Lower leg skin (tissue), 4 donors: ENCODE data around the gene CHAMP1. TPM values are rescaled to one million over a fixed set of nuclear protein-coding genes. Genes with fewer than 3 reads are reported as not detected.

Source experiments
- DNase-seq, 2 donors: peaks; one replicate each; pipeline ENCODE4 v3.0.0-alpha.2; 2019; ENCODE audit warnings: low spot score in 2 of 2
- H3K4me3 ChIP-seq: fragments of 200-600 bp; sonication (generic); 2 replicates; pipeline ENCODE4 v1.5.1; 2017; ENCODE audit warnings: mild to moderate bottlenecking, low read depth; ENCODE audit not compliant: poor library complexity, severe bottlenecking
- CTCF ChIP-seq, 3 donors: fragments of 450-650 bp; IDR thresholded peaks; one replicate each; pipeline ENCODE4 v1.5.1; 2016; ENCODE audit warnings: antibody characterized with exemption in 3 of 3, mild to moderate bottlenecking in 3 of 3, moderate library complexity in 2 of 3
- POLR2A ChIP-seq, 2 donors: fragments of 450-650 bp; IDR thresholded peaks; one replicate each; pipeline ENCODE4 v1.6.1; 2016 to 2017; ENCODE audit warnings: antibody characterized with exemption in 2 of 2, mild to moderate bottlenecking in 1 of 2, moderate library complexity in 1 of 2
- WGBS, 2 donors: methylation state at CpG; one replicate each; pipeline ENCODE4 v1.1.5; 2018; 5-methylcytosine and 5-hydroxymethylcytosine counted together
- intact Hi-C: fragments of 100-400 bp; cut with DNase I; formaldehyde crosslinking; loops from one replicate; pipeline ENCODE4 v1.15.0; 2023; ENCODE audit warnings: low total_unique reads
- total RNA-seq, 4 donors: library from RNA; depleted of rRNA; stranded (reverse); fragments of >200 nt; gene quantifications; one replicate each; pipeline ENCODE4 v1.1.0, GENCODE V29; 2016

CHAMP1 gene
- total RNA-seq, 4 donors from 2014 or later: 18.0 to 21.0 (median 19.7) TPM

GRCh38 chr13:114303700-114304327 lies 10.5 kb upstream of the CHAMP1 start:
- intact Hi-C loops: no loop called here
- DNase-seq: no peak
- 90 to 92% methylated on average over 11 of the region's 11 CpGs for WGBS, 2 donors
- TF ChIP-seq CTCF (IDR thresholded peaks at IDR 0.05): no peak
- no peak for TF ChIP-seq POLR2A (IDR thresholded peaks at IDR 0.05)
- H3K4me3 ChIP-seq: no peak overlapping the region

GRCh38 chr13:114304346-114305034 lies 9.8 kb upstream of the CHAMP1 start:
- TF ChIP-seq CTCF (IDR thresholded peaks at IDR 0.05): no peak
- no peak for TF ChIP-seq POLR2A (IDR thresholded peaks at IDR 0.05)
- intact Hi-C loops: no loop called here
- no peak for DNase-seq
- H3K4me3 ChIP-seq: no peak overlapping the region
- 92 to 93% methylated on average over 13 of the region's 13 CpGs for WGBS, 2 donors

- intact Hi-C loops: no loop called here
- no peak for DNase-seq
- 98 to 100% methylated on average over 2 of the region's 2 CpGs for WGBS, 2 donors
- H3K4me3 ChIP-seq: no peak overlapping the region
- TF ChIP-seq POLR2A (IDR thresholded peaks at IDR 0.05) (no peak), CTCF (IDR thresholded peaks at IDR 0.05) (no peak)
Measured at GRCh38 chr13:114309086-114309485, 5.2 kb upstream of the CHAMP1 start.

- no peak overlapping the region for H3K4me3 ChIP-seq
- no peak for TF ChIP-seq CTCF (IDR thresholded peaks at IDR 0.05)
- TF ChIP-seq POLR2A (IDR thresholded peaks at IDR 0.05): no peak
- intact Hi-C loops: no loop called here
- WGBS, 2 donors: 84 to 96% methylated on average over 6 of the region's 6 CpGs
- DNase-seq: no peak
Measured at GRCh38 chr13:114309806-114310410, 4.4 kb upstream of the CHAMP1 start.

GRCh38 chr13:114310956-114311355 lies 3.3 kb upstream of the CHAMP1 start:
- intact Hi-C loops: no loop called here
- no peak for DNase-seq
- no peak overlapping the region for H3K4me3 ChIP-seq
- no peak for TF ChIP-seq CTCF (IDR thresholded peaks at IDR 0.05)
- TF ChIP-seq POLR2A (IDR thresholded peaks at IDR 0.05): no peak
- 81 to 83% methylated on average over 5 of the region's 5 CpGs for WGBS, 2 donors
